GM12872 (cell line): ENCODE data around the gene STRADA.

Experiments
- TF ChIP-seq, protein P1 (sequence below): IDR thresholded peaks from 3 replicates; pipeline ENCODE4 v1.5.1; 2011; ENCODE audit warnings: low read depth, mild to moderate bottlenecking, low read length, moderate library complexity; ENCODE audit not compliant: insufficient read depth

STRADA gene

DNA sequence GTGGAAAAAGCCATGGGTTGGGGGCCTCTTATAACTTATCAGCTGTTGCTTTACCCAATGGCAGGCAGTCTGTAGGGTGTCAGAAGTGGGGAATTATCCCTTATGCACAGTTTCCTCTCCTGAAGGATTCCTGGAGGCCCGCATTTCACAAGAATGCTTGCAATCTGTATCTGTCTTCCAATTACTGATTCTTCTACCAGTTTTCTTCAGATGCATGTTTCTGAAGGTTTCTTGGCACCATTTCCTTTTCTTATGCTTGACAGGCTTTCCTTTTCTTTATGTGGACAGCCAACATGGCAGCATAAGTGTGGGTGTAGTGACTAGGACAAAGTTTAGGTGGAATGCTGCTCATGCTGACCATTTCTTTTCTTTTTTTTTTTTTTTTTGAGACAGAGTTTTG, 83.2 kb downstream of the STRADA start:
- TF ChIP-seq, protein P1, sequence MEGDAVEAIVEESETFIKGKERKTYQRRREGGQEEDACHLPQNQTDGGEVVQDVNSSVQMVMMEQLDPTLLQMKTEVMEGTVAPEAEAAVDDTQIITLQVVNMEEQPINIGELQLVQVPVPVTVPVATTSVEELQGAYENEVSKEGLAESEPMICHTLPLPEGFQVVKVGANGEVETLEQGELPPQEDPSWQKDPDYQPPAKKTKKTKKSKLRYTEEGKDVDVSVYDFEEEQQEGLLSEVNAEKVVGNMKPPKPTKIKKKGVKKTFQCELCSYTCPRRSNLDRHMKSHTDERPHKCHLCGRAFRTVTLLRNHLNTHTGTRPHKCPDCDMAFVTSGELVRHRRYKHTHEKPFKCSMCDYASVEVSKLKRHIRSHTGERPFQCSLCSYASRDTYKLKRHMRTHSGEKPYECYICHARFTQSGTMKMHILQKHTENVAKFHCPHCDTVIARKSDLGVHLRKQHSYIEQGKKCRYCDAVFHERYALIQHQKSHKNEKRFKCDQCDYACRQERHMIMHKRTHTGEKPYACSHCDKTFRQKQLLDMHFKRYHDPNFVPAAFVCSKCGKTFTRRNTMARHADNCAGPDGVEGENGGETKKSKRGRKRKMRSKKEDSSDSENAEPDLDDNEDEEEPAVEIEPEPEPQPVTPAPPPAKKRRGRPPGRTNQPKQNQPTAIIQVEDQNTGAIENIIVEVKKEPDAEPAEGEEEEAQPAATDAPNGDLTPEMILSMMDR = no peak

DNA sequence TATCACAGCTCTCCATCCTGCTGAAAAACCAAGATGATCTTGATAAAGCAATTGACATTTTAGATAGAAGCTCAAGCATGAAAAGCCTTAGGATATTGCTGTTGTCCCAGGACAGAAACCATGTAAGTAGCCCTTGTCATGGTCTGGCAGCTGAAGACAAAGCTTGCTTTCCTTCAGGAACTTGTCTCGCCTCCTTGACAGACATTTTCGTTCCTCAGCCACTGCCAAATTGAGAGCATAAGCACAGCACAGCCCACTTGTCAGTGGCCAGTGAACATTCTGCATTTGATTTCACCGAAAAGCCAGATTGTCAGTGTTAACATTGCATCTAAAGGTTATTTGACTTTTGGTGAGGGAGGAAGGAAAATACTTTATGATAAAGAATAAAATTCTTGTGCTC, 83.8 kb downstream of the STRADA start:
- TF ChIP-seq, protein P1 = no peak

DNA sequence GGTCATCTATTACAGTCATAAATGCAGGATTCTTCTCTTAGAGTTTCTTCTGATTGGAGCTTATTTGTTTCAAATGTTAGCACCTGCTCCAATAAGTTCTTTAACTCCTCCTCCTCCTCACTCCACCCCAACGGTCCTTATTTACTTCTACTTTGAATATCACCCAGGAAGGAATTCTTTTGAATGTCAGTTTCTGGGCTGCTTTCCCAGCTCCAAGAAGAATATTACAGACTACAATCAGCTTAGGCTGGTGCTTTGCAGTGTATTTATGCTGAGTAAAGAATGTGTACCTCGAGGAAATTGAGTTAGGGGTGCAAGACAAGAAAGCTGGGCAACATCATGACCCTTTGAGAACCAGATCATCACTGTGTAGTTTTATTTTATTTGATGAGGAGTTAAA, 88.5 kb downstream of the STRADA start:
- TF ChIP-seq, protein P1 = no peak
